GM12875 (cell line): ENCODE data around the gene KCNQ1OT1.

Source experiments
- H3K4me3 ChIP-seq: one replicate; pipeline ENCODE4 v1.5.1; 2011; ENCODE audit warnings: low read depth, low read length, control low read depth
- TF ChIP-seq, protein P1 (sequence below): IDR thresholded peaks from 2 replicates; pipeline ENCODE4 v1.5.1; 2011; ENCODE audit warnings: low read depth, mild to moderate bottlenecking, control low read depth, inconsistent platforms, low read length, moderate library complexity, borderline replicate concordance; ENCODE audit not compliant: insufficient read depth

Gene KCNQ1OT1

DNA sequence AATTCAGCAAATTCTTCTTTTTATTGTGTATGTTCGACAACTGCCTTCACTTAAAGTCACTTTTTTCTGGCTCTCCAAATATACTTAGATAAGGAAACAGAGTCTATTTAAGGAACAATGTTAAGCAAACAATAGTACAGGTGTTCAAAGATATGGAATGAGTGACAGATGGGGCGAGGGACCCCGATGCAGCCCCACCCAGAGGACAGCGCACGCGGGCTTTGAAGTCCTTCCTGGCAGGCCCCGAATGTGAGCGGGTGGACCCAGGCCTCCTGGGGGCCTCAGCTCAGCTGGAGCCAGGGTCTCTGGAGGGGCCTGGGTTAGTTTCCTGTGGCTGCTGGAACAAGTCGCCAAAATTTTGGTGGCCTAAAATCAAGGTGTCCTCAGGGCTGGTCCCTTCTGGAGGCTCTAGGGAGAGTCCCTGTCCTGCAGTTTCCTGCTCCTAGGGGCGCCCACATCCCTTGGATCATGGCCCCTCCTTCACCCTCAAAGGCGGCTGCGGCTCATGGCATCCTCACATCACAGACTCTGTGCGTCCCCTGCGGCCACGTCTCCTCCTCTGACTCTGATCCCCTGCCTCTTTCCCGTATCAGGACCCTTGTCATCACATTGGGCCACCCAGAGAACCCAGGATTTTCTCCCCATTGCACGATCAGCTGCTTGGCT is 40.6 kb upstream of the KCNQ1OT1 start:
- TF ChIP-seq, protein P1, sequence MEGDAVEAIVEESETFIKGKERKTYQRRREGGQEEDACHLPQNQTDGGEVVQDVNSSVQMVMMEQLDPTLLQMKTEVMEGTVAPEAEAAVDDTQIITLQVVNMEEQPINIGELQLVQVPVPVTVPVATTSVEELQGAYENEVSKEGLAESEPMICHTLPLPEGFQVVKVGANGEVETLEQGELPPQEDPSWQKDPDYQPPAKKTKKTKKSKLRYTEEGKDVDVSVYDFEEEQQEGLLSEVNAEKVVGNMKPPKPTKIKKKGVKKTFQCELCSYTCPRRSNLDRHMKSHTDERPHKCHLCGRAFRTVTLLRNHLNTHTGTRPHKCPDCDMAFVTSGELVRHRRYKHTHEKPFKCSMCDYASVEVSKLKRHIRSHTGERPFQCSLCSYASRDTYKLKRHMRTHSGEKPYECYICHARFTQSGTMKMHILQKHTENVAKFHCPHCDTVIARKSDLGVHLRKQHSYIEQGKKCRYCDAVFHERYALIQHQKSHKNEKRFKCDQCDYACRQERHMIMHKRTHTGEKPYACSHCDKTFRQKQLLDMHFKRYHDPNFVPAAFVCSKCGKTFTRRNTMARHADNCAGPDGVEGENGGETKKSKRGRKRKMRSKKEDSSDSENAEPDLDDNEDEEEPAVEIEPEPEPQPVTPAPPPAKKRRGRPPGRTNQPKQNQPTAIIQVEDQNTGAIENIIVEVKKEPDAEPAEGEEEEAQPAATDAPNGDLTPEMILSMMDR: no peak

DNA sequence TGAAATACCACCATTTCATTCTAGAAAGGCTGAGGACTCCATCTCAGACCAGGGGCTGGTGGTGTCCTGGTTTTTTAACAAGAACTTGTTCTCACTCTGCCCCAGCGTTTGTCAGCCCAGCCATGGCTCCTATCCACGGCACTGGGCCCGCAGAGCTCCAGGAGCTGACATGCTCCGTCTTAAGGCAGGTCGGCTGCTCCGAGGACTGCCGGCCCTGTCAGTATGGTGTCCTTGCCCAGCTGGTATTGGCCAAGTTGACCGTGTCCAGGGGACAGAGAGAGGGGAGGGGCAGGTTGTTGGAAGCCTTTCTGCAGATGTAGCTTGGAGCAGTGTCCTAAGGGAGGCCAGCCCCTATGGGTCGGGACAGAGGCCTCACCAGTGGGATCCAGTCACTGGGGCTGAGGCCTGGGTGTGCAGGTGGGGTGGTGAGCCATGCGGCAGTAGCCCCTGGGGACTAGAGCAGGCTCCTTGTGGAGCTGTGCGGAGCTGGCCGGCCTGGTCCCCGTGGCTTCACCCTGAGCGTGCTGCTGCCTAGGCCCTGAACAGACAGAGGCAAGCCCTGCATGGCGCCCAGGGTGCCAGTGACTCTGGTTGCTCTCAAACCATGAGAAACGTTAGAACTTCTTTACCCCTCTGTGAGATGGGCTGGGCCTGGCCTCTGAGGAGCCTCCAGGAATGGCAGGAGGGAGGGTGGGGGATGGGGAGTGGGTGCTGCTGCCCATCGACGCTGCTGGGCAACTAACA is 39.9 kb upstream of the KCNQ1OT1 start:
- TF ChIP-seq, protein P1: no peak

More for the DNA sequence above, 40.6 kb upstream of the KCNQ1OT1 start:
- H3K4me3 ChIP-seq: no peak overlapping the region

DNA sequence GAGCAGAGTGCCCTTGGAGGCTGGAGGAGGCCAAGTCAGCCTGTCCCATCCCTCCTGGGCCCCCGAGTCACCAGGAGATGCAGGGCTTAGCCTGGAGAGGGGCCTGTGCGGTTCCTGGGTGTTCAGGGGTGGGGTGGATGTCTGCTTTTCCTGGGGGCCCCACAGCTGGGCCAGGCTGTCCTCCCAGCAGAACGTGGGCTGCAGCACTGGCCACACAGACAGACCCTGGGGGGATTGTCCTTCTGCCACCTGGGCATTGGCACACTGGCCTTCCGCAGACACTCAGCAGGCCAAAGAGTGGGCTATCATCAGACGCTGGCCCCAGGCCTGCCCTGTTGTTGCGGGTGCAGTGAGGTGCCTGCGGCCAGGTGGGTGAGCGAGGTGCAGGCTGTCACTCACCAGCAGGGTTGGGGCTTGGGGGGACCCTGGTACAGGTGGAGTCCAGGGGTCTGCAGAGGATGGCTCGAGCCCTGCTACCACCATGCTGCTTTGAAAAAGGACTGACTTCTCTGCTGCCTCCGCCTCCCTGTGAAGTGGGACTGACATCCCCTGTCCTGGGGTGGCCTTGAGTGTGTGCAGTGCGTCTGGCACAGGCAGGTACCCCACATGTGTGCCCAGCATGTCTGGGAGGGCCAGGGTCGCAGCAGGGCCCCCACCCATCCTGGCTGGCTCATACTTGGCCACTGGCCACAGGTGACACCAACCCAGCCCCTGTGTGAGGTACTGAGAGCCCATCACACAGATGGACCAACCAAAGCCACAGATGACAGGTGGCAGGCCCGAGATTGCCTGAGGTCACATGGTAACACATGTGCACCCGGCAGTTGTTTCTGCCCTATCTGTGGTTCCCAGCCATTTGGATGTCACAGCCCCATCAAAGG is 39.0 kb upstream of the KCNQ1OT1 start:
- TF ChIP-seq, protein P1: no peak
- no peak overlapping the region for H3K4me3 ChIP-seq

More for the DNA sequence above, 39.9 kb upstream of the KCNQ1OT1 start:
- no peak overlapping the region for H3K4me3 ChIP-seq

DNA sequence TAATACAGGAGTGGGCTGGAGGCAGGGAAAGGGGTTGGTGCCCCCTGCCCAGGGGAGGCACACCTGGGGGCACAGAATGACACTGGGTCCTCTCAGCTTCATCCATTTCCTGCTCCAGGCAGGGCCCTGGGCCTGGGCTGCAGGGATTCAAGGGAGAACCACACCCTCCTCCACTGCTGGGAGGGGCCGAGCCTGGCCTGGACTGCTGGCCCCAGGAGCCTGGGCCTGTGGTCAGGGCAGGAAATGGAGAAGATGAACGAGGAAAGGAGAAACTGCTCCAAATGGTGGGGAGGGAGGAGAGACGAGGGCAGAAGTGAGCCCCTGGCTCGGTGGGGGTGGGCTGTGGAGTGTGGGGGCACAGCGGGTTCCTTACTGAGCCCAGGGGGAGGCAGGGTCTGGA is 38.1 kb upstream of the KCNQ1OT1 start:
- TF ChIP-seq, protein P1: no peak
- no peak overlapping the region for H3K4me3 ChIP-seq

DNA sequence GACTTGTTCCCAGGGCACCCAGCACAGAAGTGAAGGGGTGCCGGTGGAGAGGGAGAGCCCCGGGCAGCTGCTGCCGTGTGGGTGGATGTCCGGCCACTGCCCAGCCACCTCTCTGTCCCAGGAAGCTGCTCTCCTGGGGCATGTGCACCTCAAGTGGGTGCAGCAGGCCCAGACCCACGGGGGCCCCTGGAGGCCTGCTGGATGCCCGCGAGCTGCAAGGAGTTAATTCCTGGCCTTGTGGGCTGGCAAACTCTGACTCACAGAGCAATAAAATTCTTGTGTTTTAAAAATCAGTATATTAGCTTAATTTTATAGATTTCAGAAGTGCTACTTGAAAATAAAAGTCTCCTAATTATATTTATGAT is 37.4 kb upstream of the KCNQ1OT1 start:
- TF ChIP-seq, protein P1: no peak

DNA sequence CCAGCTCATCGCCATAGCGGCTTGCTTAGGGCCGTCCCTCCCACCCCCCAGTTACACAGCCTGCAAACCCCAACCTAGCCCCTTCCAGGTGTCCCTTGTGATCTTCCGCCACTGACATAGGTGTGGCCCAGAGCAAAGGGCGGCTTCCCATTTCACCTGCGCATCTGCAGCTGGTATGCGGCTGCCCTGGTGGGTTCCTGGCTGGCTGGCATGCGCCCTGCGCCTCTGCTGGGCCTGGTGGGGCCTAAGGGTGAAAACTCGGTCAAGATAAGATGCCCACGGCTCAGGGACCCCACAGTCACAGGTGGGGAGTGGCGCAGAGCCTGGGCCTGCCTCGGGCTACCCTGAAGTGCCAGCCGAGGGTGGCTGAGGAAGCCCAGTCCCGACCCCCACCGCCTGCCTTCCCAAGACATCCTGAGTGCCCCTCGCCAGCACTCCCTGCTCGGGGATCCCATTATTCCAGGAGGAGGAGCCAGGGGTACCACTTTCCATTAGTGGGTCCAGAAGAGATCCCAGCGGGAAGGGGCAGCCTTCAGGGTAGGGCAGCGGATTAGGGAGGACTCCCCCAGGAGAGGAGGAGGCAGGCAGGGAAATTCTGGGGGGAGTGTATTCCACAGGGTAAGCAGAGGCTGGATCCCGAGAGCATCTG is 36.9 kb upstream of the KCNQ1OT1 start:
- no peak overlapping the region for H3K4me3 ChIP-seq
- TF ChIP-seq, protein P1: no peak

More for the DNA sequence above, 37.4 kb upstream of the KCNQ1OT1 start:
- H3K4me3 ChIP-seq: no peak overlapping the region
